ENCODE measurements around the gene PEX11B. TPM values are rescaled to one million over a fixed set of nuclear protein-coding genes. Genes with fewer than 3 reads are reported as not detected.
A peak's percentile ranks its signal among the peaks of the same experiment; 100 is the strongest.

The PEX11B gene
- total RNA-seq, 1 experiment from 2014 or later: 13.7 TPM

DNA sequence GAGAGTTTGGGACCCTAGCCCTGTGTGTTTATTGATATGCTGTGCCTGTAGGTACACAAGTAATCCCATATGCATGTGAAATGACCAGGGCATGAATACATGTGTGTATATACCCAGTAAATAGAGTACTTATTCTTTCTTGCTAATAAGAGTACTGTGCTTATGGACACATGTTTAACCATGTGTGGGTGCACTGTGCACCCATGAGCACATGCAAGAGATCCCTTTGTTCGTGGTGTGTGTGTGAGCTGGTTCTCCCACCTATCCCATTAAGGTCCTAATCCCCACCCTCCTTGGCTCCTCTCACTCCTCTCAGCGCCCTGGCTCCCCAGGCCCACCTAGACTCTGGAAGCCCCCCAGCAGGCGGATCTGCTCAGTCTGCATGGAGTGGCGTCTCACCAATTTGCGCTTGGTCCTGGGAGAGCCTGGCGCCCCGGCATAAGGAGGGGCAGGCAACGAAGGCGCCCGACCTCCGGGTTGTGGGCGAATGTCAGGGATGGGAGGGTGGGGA, 41.5 kb upstream of the PEX11B start:
- Histone ChIP-seq H3K23me2 (ENCODE audit: insufficient read length, low read depth, low read length, poor library complexity, severe bottlenecking) (peaks cover 31% of the 10 kb centered on the region), H2AK5ac (ENCODE audit: insufficient read length, low read length) (no peak overlapping the region), H3K23ac (ENCODE audit: insufficient read length, low read depth, low read length) (no peak overlapping the region), H3K4me1 (ENCODE audit: insufficient read depth, low read length) (peaks cover 2% of the 10 kb centered on the region; the same call in 1 of the 2 replicates), H2BK12ac (ENCODE audit: insufficient read length, low read depth, low read length) (no peak overlapping the region), H4K8ac (replicated peaks; ENCODE audit: insufficient read length, low read depth, low read length) (no peak overlapping the region), H3K27me3 (ENCODE audit: insufficient read depth, low read length) (peaks cover 45% of the 10 kb centered on the region), H2BK5ac (ENCODE audit: insufficient read length, low read length) (no peak overlapping the region), H2AFZ (ENCODE audit: low read length) (no peak overlapping the region), H3K27ac (ENCODE audit: insufficient read length, low read depth, low read length) (no peak overlapping the region), H3K9me3 (ENCODE audit: control insufficient read depth, low read depth, low read length) (no peaks in the 10 kb centered on the region), H3K4me2 (ENCODE audit: insufficient read depth, insufficient read length, low read length) (peak overlapping the region; percentile 75), H2BK15ac (ENCODE audit: low read depth, low read length) (no peak overlapping the region), H3K79me1 (ENCODE audit: insufficient read depth, low read depth, low read length, poor library complexity, severe bottlenecking) (no peaks in the 10 kb centered on the region), H3T11ph (ENCODE audit: low read length) (no peak overlapping the region), H4K5ac (ENCODE audit: insufficient read length, low read depth, low read length) (no peak overlapping the region), H3K14ac (ENCODE audit: insufficient read depth, low read length) (no peak overlapping the region), H3K9ac (ENCODE audit: extremely low read depth, insufficient read length, low read length) (no peak overlapping the region), H3K79me2 (ENCODE audit: insufficient read depth, low read length) (no peaks in the 10 kb centered on the region), H3K4ac (ENCODE audit: low read depth, low read length) (no peak overlapping the region), H2BK20ac (ENCODE audit: low read depth, low read length, poor library complexity, severe bottlenecking) (no peak overlapping the region), H4K91ac (ENCODE audit: insufficient read length, low read depth, low read length) (no peak overlapping the region), H2BK120ac (ENCODE audit: low read depth, low read length, poor library complexity, severe bottlenecking) (no peak overlapping the region), H3K56ac (ENCODE audit: insufficient read length, low read depth, low read length) (no peak overlapping the region), H4K20me1 (ENCODE audit: control insufficient read depth, insufficient read depth, insufficient read length) (no peaks in the 10 kb centered on the region), H3K18ac (ENCODE audit: insufficient read length, low read depth, low read length) (no peak overlapping the region)
- peaks cover 39 to 47% of the 10 kb centered on the region in 2 experiments for H3K4me1 Mint-ChIP-seq
- DNase-seq: no peak
- no peaks in the 10 kb centered on the region; a peak in 1 of 7 replicates for H3K36me3 Mint-ChIP-seq (ENCODE audit: insufficient read depth in 1 of 3, low read depth in 3 of 3)
- no peak overlapping the region for H3K27ac Mint-ChIP-seq
- no CpG with 5 or more reads among the region's 12 CpGs for WGBS (ENCODE audit: extremely low coverage, insufficient read length, low lambda C conversion rate)
- H3K9me3 Mint-ChIP-seq: no peaks in the 10 kb centered on the region
- TF ChIP-seq CTCF (conservative IDR thresholded peaks at IDR 0.05): no peak
- H3K4me3 Mint-ChIP-seq: peak overlapping the region; percentile 87 to 95
- peaks cover 81% of the 10 kb centered on the region for H3K27me3 Mint-ChIP-seq (ENCODE audit: low read depth)

Measured in H9 (cell line).